Activated T-cell treated with anti-CD3 and anti-CD28 coated beads for 24 hours (primary cell): ENCODE data around the gene APOBEC3B.
"Not testable (repeated sequence)": the region's sequence is repeated elsewhere in the genome, so short reads cannot be mapped to it uniquely, and the experiment has no call there.

ENCODE experiments used
- DNase-seq: peaks from one replicate; pipeline ENCODE4 v3.0.0-alpha.2; 2020; ENCODE audit warnings: low read depth

The APOBEC3B gene

GRCh38 chr22:39031434-39032295, 49.5 kb downstream of the APOBEC3B start:
- DNase-seq: not testable (repeated sequence)

GRCh38 chr22:39037071-39037470, 54.9 kb downstream of the APOBEC3B start:
- not testable (repeated sequence) for DNase-seq

- DNase-seq: no peak
These were observed 57.4 kb downstream of the APOBEC3B start for GRCh38 chr22:39039306-39040126.

GRCh38 chr22:39040155-39040537, 58.0 kb downstream of the APOBEC3B start:
- DNase-seq: not testable (repeated sequence)

- peak; percentile 44 for DNase-seq
These were observed 58.6 kb downstream of the APOBEC3B start, which contains the start of gene APOBEC3F for GRCh38 chr22:39040538-39041296. TSS of gene APOBEC3F (plus strand) at chr22:39040864. CDS start at chr22:39040961, 97 bp downstream.

GRCh38 chr22:39041908-39042307, 59.8 kb downstream of the APOBEC3B start:
- DNase-seq: no peak
